Measurements from ENCODE around the gene INO80D.

- TF ChIP-seq CTCF (IDR thresholded peaks at IDR 0.05) (no peak), POLR2A (IDR thresholded peaks at IDR 0.05) (no peak)
Measured at GRCh38 chr2:205989271-205990071, 96.5 kb downstream of the INO80D start.

Data from testis (tissue), 2 donors.